Thyroid gland (tissue), 4 donors: ENCODE results near the gene ANKRD28.

ENCODE experiments used
- CTCF ChIP-seq, 6 experiments: fragments of 200-600 bp in 3 of 6; fragments of 450-650 bp in 3 of 6; sonication (generic) in 3 of 6; IDR thresholded peaks; one replicate each; pipeline ENCODE4 v1.5.1; 2016 to 2019; ENCODE audit warnings: antibody characterized with exemption in 6 of 6, mild to moderate bottlenecking in 2 of 6, inconsistent platforms in 1 of 6, moderate library complexity in 1 of 6
- POLR2A ChIP-seq, 2 donors: fragments of 450-650 bp; IDR thresholded peaks; one replicate each; pipeline ENCODE4 v1.6.1; 2017; ENCODE audit warnings: antibody characterized with exemption in 2 of 2, mild to moderate bottlenecking in 2 of 2, moderate library complexity in 1 of 2

- no peak for TF ChIP-seq CTCF (IDR thresholded peaks at IDR 0.05)
- no peak for TF ChIP-seq POLR2A (IDR thresholded peaks at IDR 0.05)
These were observed 107.0 kb downstream of the ANKRD28 start for GRCh38 chr3:15690748-15691147.
